ENCODE measurements around the gene MEGF11. TPM values are rescaled to one million over a fixed set of nuclear protein-coding genes. Genes with fewer than 3 reads are reported as not detected.
A peak's percentile ranks its signal among the peaks of the same experiment; 100 is the strongest.
"Not testable (repeated sequence)": the region's sequence is repeated elsewhere in the genome, so short reads cannot be mapped to it uniquely, and the experiment has no call there.

The MEGF11 gene
- total and polyA plus RNA-seq, 2 donors (not counting 1 experiment from before 2014, with no cell fraction given) = under 0.01 TPM; not detected in 1

GRCh38 chr15:66006986-66007385 is 246.6 kb downstream of the MEGF11 start:
- peaks cover 3% of the 10 kb centered on the region for H3K27me3 ChIP-seq (ENCODE audit: control insufficient read depth, insufficient read depth, low read length)
- H3K9me3 ChIP-seq (ENCODE audit: control insufficient read depth, insufficient read depth, low read depth, low read length) = no peaks in the 10 kb centered on the region
- peak in 1 of 2 donors; percentile 23 for DNase-seq (ENCODE audit: low read depth in 2 of 2)
- H3K4me2 ChIP-seq (ENCODE audit: extremely low read depth, insufficient read depth, low read length) = no peak overlapping the region
- no peak overlapping the region for H3K4me3 ChIP-seq (replicated peaks in 1 of 4; ENCODE audit: control extremely low read depth in 1 of 4, insufficient read depth in 1 of 4, low read depth in 3 of 4, low read length in 4 of 4)
- H3K27ac ChIP-seq (ENCODE audit: insufficient read depth, low read length) = no peak overlapping the region
- H3K36me3 ChIP-seq (ENCODE audit: control insufficient read depth, insufficient read depth, low read length) = no peaks in the 10 kb centered on the region
- no peak overlapping the region for H3K9ac ChIP-seq (ENCODE audit: insufficient read depth, low read length)
- H2AFZ ChIP-seq (ENCODE audit: low read length) = no peak overlapping the region
- H3K4me1 ChIP-seq (ENCODE audit: control insufficient read depth, extremely low read depth, insufficient read depth, low read length) = no peaks in the 10 kb centered on the region
- H3K79me2 ChIP-seq (ENCODE audit: control insufficient read depth, insufficient read depth, low read length) = no peaks in the 10 kb centered on the region
- H4K20me1 ChIP-seq (ENCODE audit: control insufficient read depth, extremely low read depth, insufficient read depth, low read length) = no peaks in the 10 kb centered on the region
- no peak for TF ChIP-seq CTCF (conservative IDR thresholded peaks at IDR 0.05 in 1 of 2, IDR thresholded peaks at IDR 0.05 in 1 of 2; ENCODE audit: low read depth in 1 of 2, low read length in 2 of 2)
- no peak for TF ChIP-seq EZH2 (IDR thresholded peaks at IDR 0.05; ENCODE audit: low read length, missing control alignments)

- no peak overlapping the region for H3K27ac ChIP-seq (ENCODE audit: insufficient read depth, low read length)
- no peak overlapping the region for H2AFZ ChIP-seq (ENCODE audit: low read length)
- peaks cover 3% of the 10 kb centered on the region for H3K27me3 ChIP-seq (ENCODE audit: control insufficient read depth, insufficient read depth, low read length)
- H3K9ac ChIP-seq (ENCODE audit: insufficient read depth, low read length) = no peak overlapping the region
- no peaks in the 10 kb centered on the region for H3K36me3 ChIP-seq (ENCODE audit: control insufficient read depth, insufficient read depth, low read length)
- peak; percentile 21 to 38 for DNase-seq (ENCODE audit: low read depth in 2 of 2)
- TF ChIP-seq CTCF (conservative IDR thresholded peaks at IDR 0.05 in 1 of 2, IDR thresholded peaks at IDR 0.05 in 1 of 2; ENCODE audit: low read depth in 1 of 2, low read length in 2 of 2) (no peak), EZH2 (IDR thresholded peaks at IDR 0.05; ENCODE audit: low read length, missing control alignments) (no peak)
- H3K4me2 ChIP-seq (ENCODE audit: extremely low read depth, insufficient read depth, low read length) = no peak overlapping the region
- no peaks in the 10 kb centered on the region for H3K9me3 ChIP-seq (ENCODE audit: control insufficient read depth, insufficient read depth, low read depth, low read length)
- no peaks in the 10 kb centered on the region for H4K20me1 ChIP-seq (ENCODE audit: control insufficient read depth, extremely low read depth, insufficient read depth, low read length)
- H3K4me3 ChIP-seq (replicated peaks in 1 of 4; ENCODE audit: control extremely low read depth in 1 of 4, insufficient read depth in 1 of 4, low read depth in 3 of 4, low read length in 4 of 4) = no peak overlapping the region
- H3K79me2 ChIP-seq (ENCODE audit: control insufficient read depth, insufficient read depth, low read length) = no peaks in the 10 kb centered on the region
- no peaks in the 10 kb centered on the region for H3K4me1 ChIP-seq (ENCODE audit: control insufficient read depth, extremely low read depth, insufficient read depth, low read length)
Measured at GRCh38 chr15:66004618-66005262, 248.8 kb downstream of the MEGF11 start.

- not testable (repeated sequence) for H3K4me3 ChIP-seq (replicated peaks in 1 of 4; ENCODE audit: control extremely low read depth in 1 of 4, insufficient read depth in 1 of 4, low read depth in 3 of 4, low read length in 4 of 4); H3K79me2 ChIP-seq (ENCODE audit: control insufficient read depth, insufficient read depth, low read length); H3K4me2 ChIP-seq (ENCODE audit: extremely low read depth, insufficient read depth, low read length); H3K27ac ChIP-seq (ENCODE audit: insufficient read depth, low read length); H3K9me3 ChIP-seq (ENCODE audit: control insufficient read depth, insufficient read depth, low read depth, low read length); H3K9ac ChIP-seq (ENCODE audit: insufficient read depth, low read length); H3K4me1 ChIP-seq (ENCODE audit: control insufficient read depth, extremely low read depth, insufficient read depth, low read length); DNase-seq (ENCODE audit: low read depth in 2 of 2); H4K20me1 ChIP-seq (ENCODE audit: control insufficient read depth, extremely low read depth, insufficient read depth, low read length); H2AFZ ChIP-seq (ENCODE audit: low read length); H3K27me3 ChIP-seq (ENCODE audit: control insufficient read depth, insufficient read depth, low read length); H3K36me3 ChIP-seq (ENCODE audit: control insufficient read depth, insufficient read depth, low read length)
Measured at GRCh38 chr15:66003129-66003528, 250.4 kb downstream of the MEGF11 start.
